A549 (cell line): ENCODE results near the gene GDPD3. TPM values are rescaled to one million over a fixed set of nuclear protein-coding genes. Genes with fewer than 3 reads are reported as not detected.

ENCODE experiments used
- ATAC-seq, 2 experiments: fragments of 200-7000 bp in 1 of 2; fragments of >200 bp in 1 of 2; cut with Nextera tagmentation in 1 of 2; cut with Tn5 transposase in 1 of 2; 3 replicates each; pipeline versions ENCODE4 v1.8.0 to v1.9.1; 2018 to 2020; ENCODE audit warnings: mild to moderate bottlenecking in 1 of 2, moderate library complexity in 1 of 2
- CTCF ChIA-PET: fragments of 300-600 bp; sonication (Branson Sonifier 250); formaldehyde crosslinking; extraction: SDS; loops from one replicate; lab custom pipeline; 2021; ENCODE audit warnings: antibody characterized with exemption, inconsistent platforms; lab: Yijun Ruan, JAX
- POLR2A ChIA-PET: fragments of 350-600 bp; formaldehyde crosslinking; extraction: SDS; loops from one replicate; lab custom pipeline; 2021; ENCODE audit warnings: antibody characterized with exemption, inconsistent platforms; lab: Yijun Ruan, JAX
- DNase-seq, 2 experiments: peaks; one replicate each; pipeline versions ENCODE4 v3.0.0 to v3.0.0-alpha.2; 2011 to 2016; ENCODE audit warnings: low read depth in 1 of 2, low spot score in 1 of 2
- FAIRE-seq: peaks from 2 replicates; lab custom pipeline; 2011; peaks lifted over from hg19 to GRCh38; lab: Jason Lieb, UNC
- H3K27ac ChIP-seq, 2 experiments: fragments of >200 bp; sonication (Bioruptor Twin); formaldehyde crosslinking; 3 replicates each; pipeline ENCODE4 v1.5.1; 2016 to 2017
- H3K4me1 ChIP-seq: fragments of >200 bp; sonication (Bioruptor Twin); formaldehyde crosslinking; 3 replicates; pipeline ENCODE4 v1.6.1; 2016
- H3K4me2 ChIP-seq: fragments of >200 bp; sonication (Bioruptor Twin); formaldehyde crosslinking; 3 replicates; pipeline ENCODE4 v1.6.1; 2016
- H3K4me3 ChIP-seq: fragments of >200 bp; sonication (Bioruptor Twin); formaldehyde crosslinking; 3 replicates; pipeline ENCODE4 v1.5.1; 2016
- H3K9me3 ChIP-seq: fragments of >200 bp; sonication (Bioruptor Twin); formaldehyde crosslinking; 3 replicates; pipeline ENCODE4 v1.6.1; 2016
- ATOH8 ChIP-seq: fragments of 250-450 bp; sonication (Bioruptor Pico); IDR thresholded peaks from 2 replicates; pipeline ENCODE4 v1.5.0; 2020; ENCODE audit warnings: low read depth, mild to moderate bottlenecking, moderate library complexity
- CTCF ChIP-seq: fragments of >200 bp; sonication (Bioruptor Twin); formaldehyde crosslinking; IDR thresholded peaks from 3 replicates; pipeline ENCODE4 v1.5.1; 2016
- EHF ChIP-seq: fragments of 250-450 bp; sonication (Bioruptor Pico); IDR thresholded peaks from 2 replicates; pipeline ENCODE4 v1.5.0; 2020; ENCODE audit warnings: mild to moderate bottlenecking
- ESRRA ChIP-seq: fragments of 150-350 bp; IDR thresholded peaks from 2 replicates; pipeline ENCODE4 v1.6.1; 2014; ENCODE audit warnings: mild to moderate bottlenecking, low read length, borderline replicate concordance
- FOSL2 ChIP-seq, 2 experiments: fragments of 450-650 bp in 1 of 2; fragments of >200 bp in 1 of 2; sonication (Bioruptor Twin) in 1 of 2; formaldehyde crosslinking; IDR thresholded peaks; 2 replicates each; pipeline versions ENCODE4 v1.5.0 to v1.6.1; 2016 to 2020; ENCODE audit warnings: mild to moderate bottlenecking in 1 of 2, moderate library complexity in 1 of 2
- FOXS1 ChIP-seq: fragments of 250-450 bp; sonication (Bioruptor Pico); IDR thresholded peaks from 2 replicates; pipeline ENCODE4 v1.5.0; 2020; ENCODE audit warnings: mild to moderate bottlenecking, moderate library complexity
- HDAC2 ChIP-seq: fragments of 200-600 bp; sonication (generic); IDR thresholded peaks from 2 replicates; pipeline ENCODE4 v1.6.1; 2016
- HEYL ChIP-seq: fragments of 250-450 bp; sonication (Bioruptor Pico); IDR thresholded peaks from 2 replicates; pipeline ENCODE4 v1.8.0; 2021; ENCODE audit warnings: mild to moderate bottlenecking, moderate library complexity
- HOXA7 ChIP-seq: fragments of 250-450 bp; sonication (Bioruptor Pico); IDR thresholded peaks from 2 replicates; pipeline ENCODE4 v1.5.0; 2020; ENCODE audit warnings: mild to moderate bottlenecking, moderate library complexity
- HOXB13 ChIP-seq: fragments of 250-450 bp; sonication (Bioruptor Pico); IDR thresholded peaks from 2 replicates; pipeline ENCODE4 v1.5.0; 2020; ENCODE audit warnings: low read depth, mild to moderate bottlenecking, moderate library complexity
- JUN ChIP-seq, 2 experiments: fragments of >200 bp; sonication (Bioruptor Twin); formaldehyde crosslinking; IDR thresholded peaks; 2 replicates in 1 of 2; 3 replicates in 1 of 2; pipeline ENCODE4 v1.6.1; 2016 to 2017
- JUNB ChIP-seq: fragments of >200 bp; sonication (Bioruptor Twin); formaldehyde crosslinking; IDR thresholded peaks from 2 replicates; pipeline ENCODE4 v1.6.1; 2016
- KDM5A ChIP-seq: fragments of 200-600 bp; sonication (generic); IDR thresholded peaks from 2 replicates; pipeline ENCODE4 v1.6.1; 2016; ENCODE audit warnings: antibody characterized with exemption, mild to moderate bottlenecking
- MAFK ChIP-seq: fragments of 450-650 bp; IDR thresholded peaks from 2 replicates; pipeline ENCODE4 v1.6.1; 2014; ENCODE audit not compliant: partially characterized antibody
- MYC ChIP-seq: IDR thresholded peaks from 2 replicates; pipeline ENCODE4 v1.6.1; 2012; ENCODE audit warnings: mild to moderate bottlenecking, inconsistent platforms, low read length, improper control_type of control experiment, borderline replicate concordance
- NFE2L2 ChIP-seq: fragments of 150-350 bp; conservative IDR thresholded peaks from 2 replicates; pipeline ENCODE4 v1.6.1; 2014; ENCODE audit warnings: low read length
- NPAS2 ChIP-seq: fragments of 250-450 bp; sonication (Bioruptor Pico); IDR thresholded peaks from 2 replicates; pipeline ENCODE4 v1.8.0; 2022; ENCODE audit warnings: mild to moderate bottlenecking, moderate library complexity, borderline replicate concordance
- PBX3 ChIP-seq: IDR thresholded peaks from 2 replicates; pipeline ENCODE4 v1.6.1; 2012
- POLR2AphosphoS2 ChIP-seq: conservative IDR thresholded peaks from 2 replicates; pipeline ENCODE4 v1.6.1; 2012; ENCODE audit warnings: low read length, improper control_type of control experiment, inconsistent platforms
- ZSCAN20 ChIP-seq: fragments of 250-450 bp; sonication (Bioruptor Pico); IDR thresholded peaks from 2 replicates; pipeline ENCODE4 v1.8.0; 2022; ENCODE audit warnings: mild to moderate bottlenecking, moderate library complexity
- WGBS: methylation state at CpG from one replicate; pipeline ENCODE4 v1.1.6; 2017; ENCODE audit errors: missing lambda C conversion rate; 5-methylcytosine and 5-hydroxymethylcytosine counted together
- polyA plus RNA-seq, 4 experiments: library from polyadenylated mRNA; depleted of rRNA in 3 of 4; stranded (reverse); fragments of >200 nt; fragmentation: RNase III in 1 of 4; extraction: RNeasy Plus Mini Kit Qiagen cat#74134 plus additional on column Dnase treatment in 1 of 4; gene quantifications; 2 replicates in 3 of 4; 3 replicates in 1 of 4; pipeline ENCODE4 v1.2.3, GENCODE V29; 2011 to 2017
- TF ChIP-seq, protein P1 (sequence below): fragments of 250-450 bp; sonication (Bioruptor Pico); IDR thresholded peaks from 2 replicates; pipeline ENCODE4 v1.5.0; 2021; ENCODE audit warnings: mild to moderate bottlenecking, moderate library complexity, borderline replicate concordance
- TF ChIP-seq, protein P2 (sequence below): IDR thresholded peaks from 2 replicates; pipeline ENCODE4 v1.6.1; 2012

Gene GDPD3
- polyA plus RNA-seq, 2 of the 4 experiments (the other 2 are of a cell fraction) = 0.58 to 1.8 TPM

DNA sequence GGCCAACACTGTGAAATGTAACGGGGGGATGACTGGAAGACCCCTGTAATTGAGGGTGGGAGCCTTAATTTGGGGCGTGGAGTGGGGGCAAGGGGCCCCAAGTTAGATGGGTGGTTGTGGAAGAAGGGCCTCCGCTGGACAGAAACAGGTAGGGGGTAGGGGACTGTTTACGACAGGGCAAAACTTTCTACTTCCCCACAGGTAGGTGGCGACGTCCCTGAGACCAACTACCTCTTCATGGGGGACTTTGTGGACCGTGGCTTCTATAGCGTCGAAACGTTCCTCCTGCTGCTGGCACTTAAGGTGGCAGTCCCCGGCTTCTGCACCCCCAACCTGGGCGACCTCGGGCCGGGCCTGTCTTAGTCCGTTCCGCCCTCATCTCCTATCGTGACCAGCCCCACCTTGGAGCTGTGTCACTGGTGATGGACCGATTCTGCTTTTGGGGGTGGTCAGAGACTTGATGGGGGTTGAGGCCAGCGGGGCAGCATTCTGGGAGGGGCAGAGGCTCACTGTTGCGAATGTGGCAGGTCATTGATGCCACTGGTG is 30.7 kb downstream of the GDPD3 start:
- no peak for FAIRE-seq
- 87% methylated on average over 18 of the region's 20 CpGs for WGBS
- POLR2A ChIA-PET = interaction anchor here (0.8 kb wide), 1 partner anchor 17 kb away, joined by 3 read pairs; the partner anchor contains the start of gene ALDOA

DNA sequence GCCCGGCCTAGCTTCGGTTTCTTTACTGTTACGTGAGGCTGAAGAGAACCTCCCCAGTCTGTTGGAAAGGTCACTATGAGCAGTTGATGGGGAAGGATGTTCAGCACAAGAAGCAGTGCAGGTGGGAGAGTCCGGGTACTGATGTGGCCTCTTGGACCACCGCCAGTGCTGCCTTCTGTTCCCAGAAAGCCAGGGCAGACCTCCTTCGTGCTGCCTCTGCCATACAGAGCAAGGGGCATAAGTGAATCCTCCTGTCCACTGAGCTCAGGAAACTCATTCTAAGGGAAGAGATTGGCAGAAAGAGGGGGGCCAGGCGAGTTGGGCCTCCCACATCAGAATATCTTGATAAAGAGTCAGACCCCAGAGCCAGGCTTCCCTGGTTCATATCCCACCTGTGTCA is 33.9 kb downstream of the GDPD3 start:
- ATAC-seq (no peak), FAIRE-seq (no peak), DNase-seq (no peak)
- ChIA-PET CTCF (interaction anchor here (0.6 to 10.3 kb wide), 4 partner anchors 12 to 38 kb away, joined by 4 to 143 read pairs (median 26); partner anchors contain the start of genes ALDOA and TBX6), POLR2A (no interaction called here)
- Histone ChIP-seq H3K4me3 (no peak overlapping the region), H3K4me2 (no peak overlapping the region), H3K9me3 (no peaks in the 10 kb centered on the region), H3K27ac (no peak overlapping the region), H3K4me1 (peaks cover 21% of the 10 kb centered on the region)
- TF ChIP-seq NPAS2 = no peak
- TF ChIP-seq HOXB13 (CRISPR knock-in tag) = no peak
- TF ChIP-seq FOXS1 (CRISPR knock-in tag) = no peak
- no peak for TF ChIP-seq MAFK
- no peak for TF ChIP-seq EHF (CRISPR knock-in tag)
- TF ChIP-seq ZSCAN20 (CRISPR knock-in tag) = no peak
- no peak for TF ChIP-seq JUNB
- no peak for TF ChIP-seq HEYL (CRISPR knock-in tag)
- TF ChIP-seq, protein P1, sequence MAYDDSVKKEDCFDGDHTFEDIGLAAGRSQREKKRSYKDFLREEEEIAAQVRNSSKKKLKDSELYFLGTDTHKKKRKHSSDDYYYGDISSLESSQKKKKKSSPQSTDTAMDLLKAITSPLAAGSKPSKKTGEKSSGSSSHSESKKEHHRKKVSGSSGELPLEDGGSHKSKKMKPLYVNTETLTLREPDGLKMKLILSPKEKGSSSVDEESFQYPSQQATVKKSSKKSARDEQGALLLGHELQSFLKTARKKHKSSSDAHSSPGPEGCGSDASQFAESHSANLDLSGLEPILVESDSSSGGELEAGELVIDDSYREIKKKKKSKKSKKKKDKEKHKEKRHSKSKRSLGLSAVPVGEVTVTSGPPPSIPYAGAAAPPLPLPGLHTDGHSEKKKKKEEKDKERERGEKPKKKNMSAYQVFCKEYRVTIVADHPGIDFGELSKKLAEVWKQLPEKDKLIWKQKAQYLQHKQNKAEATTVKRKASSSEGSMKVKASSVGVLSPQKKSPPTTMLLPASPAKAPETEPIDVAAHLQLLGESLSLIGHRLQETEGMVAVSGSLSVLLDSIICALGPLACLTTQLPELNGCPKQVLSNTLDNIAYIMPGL (CRISPR knock-in tag) = no peak
- no peak for TF ChIP-seq KDM5A
- TF ChIP-seq HOXA7 = no peak
- no peak for TF ChIP-seq POLR2AphosphoS2
- no peak for TF ChIP-seq HDAC2
- TF ChIP-seq NFE2L2 = no peak
- TF ChIP-seq JUN (IDR thresholded peaks at IDR 0.05) = no peak
- 95% methylated on average over 7 of the region's 7 CpGs for WGBS

More for the DNA sequence above, 30.7 kb downstream of the GDPD3 start:
- CTCF ChIA-PET = interaction anchor here (0.7 to 10.3 kb wide), 5 partner anchors 9 to 51 kb away, joined by 3 to 143 read pairs (median 3); partner anchors contain the start of genes ALDOA and TBX6
- Histone ChIP-seq H3K9me3 (no peaks in the 10 kb centered on the region), H3K4me2 (no peak overlapping the region), H3K27ac (no peak overlapping the region), H3K4me3 (no peak overlapping the region), H3K4me1 (peaks cover 13% of the 10 kb centered on the region)
- no peak for TF ChIP-seq PBX3
- no peak for TF ChIP-seq HOXA7
- ATAC-seq (peak; percentile 22 to 31; a peak in 2 of 6 replicates), DNase-seq (no peak)

- H3K27ac ChIP-seq = no peak overlapping the region
- DNase-seq = no peak
- ChIA-PET CTCF (interaction anchor here (0.6 to 10.3 kb wide), 6 partner anchors 9 to 259 kb away, joined by 3 to 143 read pairs (median 4); partner anchors contain the start of genes ALDOA and TBX6), POLR2A (interaction anchor here (0.6 to 1.0 kb wide), 2 partner anchors 13 to 28 kb away, joined by 3 to 4 read pairs; partner anchors contain the start of gene ALDOA)
- FAIRE-seq = no peak
- WGBS = 88% methylated on average over 5 of the region's 7 CpGs
- peaks cover 21% of the 10 kb centered on the region for H3K4me1 ChIP-seq
- no peak overlapping the region for H3K4me2 ChIP-seq
- H3K9me3 ChIP-seq = no peaks in the 10 kb centered on the region
- ATAC-seq = no peak
- TF ChIP-seq NPAS2 = no peak
- no peak for TF ChIP-seq HEYL (CRISPR knock-in tag)
- TF ChIP-seq ZSCAN20 (CRISPR knock-in tag) = no peak
- TF ChIP-seq, protein P2, sequence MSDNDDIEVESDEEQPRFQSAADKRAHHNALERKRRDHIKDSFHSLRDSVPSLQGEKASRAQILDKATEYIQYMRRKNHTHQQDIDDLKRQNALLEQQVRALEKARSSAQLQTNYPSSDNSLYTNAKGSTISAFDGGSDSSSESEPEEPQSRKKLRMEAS = no peak
- no peak for TF ChIP-seq ESRRA
- no peak for TF ChIP-seq FOSL2 (IDR thresholded peaks at IDR 0.05)
- TF ChIP-seq FOSL2 (CRISPR knock-in tag; IDR thresholded peaks at IDR 0.05) = no peak
- TF ChIP-seq MYC = no peak
- no peak for TF ChIP-seq JUN (IDR thresholded peaks at IDR 0.05)
- TF ChIP-seq, protein P1 (CRISPR knock-in tag) = no peak
- TF ChIP-seq ATOH8 (CRISPR knock-in tag) = no peak
- no peak for TF ChIP-seq CTCF
- H3K4me3 ChIP-seq = no peak overlapping the region
These were observed 34.6 kb downstream of the GDPD3 start for GRCh38 chr16:30078744-30079143.
